Activated CD8-positive, alpha-beta memory T cell treated with anti-CD3 and anti-CD28 coated beads for 1 hour (primary cell): ENCODE data around the gene OR6N1.

ENCODE experiments used
- DNase-seq, 2 donors: peaks; one replicate each; pipeline ENCODE4 v3.0.0-alpha.2; 2020; ENCODE audit warnings: low read depth in 1 of 2; ENCODE audit errors: extremely low read depth in 1 of 2

OR6N1 gene, protein sequence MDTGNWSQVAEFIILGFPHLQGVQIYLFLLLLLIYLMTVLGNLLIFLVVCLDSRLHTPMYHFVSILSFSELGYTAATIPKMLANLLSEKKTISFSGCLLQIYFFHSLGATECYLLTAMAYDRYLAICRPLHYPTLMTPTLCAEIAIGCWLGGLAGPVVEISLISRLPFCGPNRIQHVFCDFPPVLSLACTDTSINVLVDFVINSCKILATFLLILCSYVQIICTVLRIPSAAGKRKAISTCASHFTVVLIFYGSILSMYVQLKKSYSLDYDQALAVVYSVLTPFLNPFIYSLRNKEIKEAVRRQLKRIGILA

DNA sequence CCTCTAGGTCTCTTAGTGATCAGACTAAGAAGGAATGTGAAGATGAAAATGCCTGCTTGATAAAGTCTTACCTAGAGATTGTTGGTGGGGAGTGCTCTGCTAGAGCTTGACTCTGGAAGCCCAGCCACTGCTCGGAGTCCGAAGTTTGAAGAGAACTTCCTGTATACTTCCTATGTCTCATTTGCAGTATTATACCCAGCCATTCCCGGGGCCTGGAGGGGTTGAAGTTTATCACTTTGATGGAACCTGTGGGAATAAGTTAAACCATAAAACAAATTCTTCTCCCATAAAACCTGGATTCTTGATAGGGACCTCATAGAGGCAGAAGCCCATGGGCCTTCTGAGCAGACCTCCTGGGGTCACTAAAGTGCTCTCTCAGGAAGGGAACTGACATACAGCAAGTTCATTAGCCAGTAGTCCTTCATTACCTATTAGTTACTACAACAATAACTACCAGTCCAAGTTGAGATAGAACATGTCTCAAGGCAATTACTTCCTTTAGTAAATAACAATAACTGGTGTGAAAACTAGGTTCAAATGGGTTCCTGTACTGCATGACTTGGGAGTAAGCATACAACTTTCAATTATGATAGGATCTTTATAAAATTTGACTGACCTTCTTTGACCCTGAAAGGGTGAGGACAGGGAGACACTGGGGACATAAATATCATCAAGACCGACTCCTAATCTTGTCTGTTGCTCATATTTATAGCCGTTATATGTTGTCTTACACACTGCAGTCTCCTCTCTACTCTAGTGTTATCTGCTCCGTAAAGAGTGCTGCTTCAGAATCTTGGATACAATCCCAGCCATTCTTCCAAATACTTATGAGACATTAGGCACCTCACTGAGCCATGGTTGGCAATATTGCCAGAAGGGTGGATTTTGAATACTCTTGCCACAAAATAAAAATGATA, at the start of gene OR6N1:
TSS of gene OR6N1 (minus strand) at position 246 of the 917 bp plus-strand sequence. CDS start 5,513 bp downstream, outside the sequence.
- DNase-seq, result no peak

GRCh38 chr1:158821723-158822122, 49.7 kb upstream of the OR6N1 start:
- no peak for DNase-seq

- no peak for DNase-seq
Measured at GRCh38 chr1:158819461-158820443, 47.8 kb upstream of the OR6N1 start.

- DNase-seq, result no peak
Measured at GRCh38 chr1:158818975-158819431, 47.0 kb upstream of the OR6N1 start.

- DNase-seq, result no peak
Measured at GRCh38 chr1:158818560-158818959, 46.6 kb upstream of the OR6N1 start.

GRCh38 chr1:158814970-158815369, 43.0 kb upstream of the OR6N1 start:
- DNase-seq, result no peak

DNA sequence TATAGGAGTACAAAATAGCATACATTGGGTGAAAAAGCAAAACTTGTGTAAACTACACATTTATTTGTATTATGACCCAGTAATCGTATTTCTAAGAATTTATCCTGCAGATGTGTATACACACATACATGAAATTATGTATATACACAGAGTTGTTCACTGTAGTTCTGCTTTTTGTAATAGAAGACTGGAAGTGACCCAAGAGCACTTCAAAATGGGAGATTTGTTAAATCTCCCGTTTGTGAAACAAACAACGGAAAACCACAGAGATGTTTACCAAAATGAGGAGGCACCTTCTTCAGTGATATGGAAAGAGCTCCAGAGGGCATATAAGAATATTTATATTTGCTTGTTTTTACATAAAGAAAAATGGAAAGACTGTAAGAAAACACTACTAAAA, 41.2 kb upstream of the OR6N1 start:
- no peak for DNase-seq

- no peak for DNase-seq
Measured at GRCh38 chr1:158812336-158812735, 40.3 kb upstream of the OR6N1 start.

DNA sequence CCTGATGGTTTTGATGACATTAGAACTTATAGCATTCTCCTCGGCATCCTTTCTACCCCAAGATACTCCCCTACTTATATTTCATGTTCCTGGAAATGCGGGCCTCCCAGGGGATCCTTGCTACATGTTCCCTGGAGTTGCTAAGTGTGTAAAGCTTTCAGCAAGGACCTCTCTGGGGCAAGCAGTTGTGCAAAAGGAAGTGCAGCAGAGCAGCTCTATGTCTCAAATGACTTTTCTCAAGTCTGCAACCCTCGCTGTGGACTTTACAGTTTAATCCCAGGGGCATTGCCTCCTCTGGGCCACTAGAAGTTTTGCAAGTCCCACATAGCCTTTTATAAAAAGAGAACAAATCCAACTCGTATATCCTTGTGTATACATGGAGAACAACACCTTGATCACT, 38.3 kb upstream of the OR6N1 start:
- DNase-seq, result no peak

GRCh38 chr1:158809862-158810261, 37.9 kb upstream of the OR6N1 start:
- DNase-seq, result no peak

- no peak for DNase-seq
Measured at GRCh38 chr1:158809256-158809655, 37.3 kb upstream of the OR6N1 start.

DNA sequence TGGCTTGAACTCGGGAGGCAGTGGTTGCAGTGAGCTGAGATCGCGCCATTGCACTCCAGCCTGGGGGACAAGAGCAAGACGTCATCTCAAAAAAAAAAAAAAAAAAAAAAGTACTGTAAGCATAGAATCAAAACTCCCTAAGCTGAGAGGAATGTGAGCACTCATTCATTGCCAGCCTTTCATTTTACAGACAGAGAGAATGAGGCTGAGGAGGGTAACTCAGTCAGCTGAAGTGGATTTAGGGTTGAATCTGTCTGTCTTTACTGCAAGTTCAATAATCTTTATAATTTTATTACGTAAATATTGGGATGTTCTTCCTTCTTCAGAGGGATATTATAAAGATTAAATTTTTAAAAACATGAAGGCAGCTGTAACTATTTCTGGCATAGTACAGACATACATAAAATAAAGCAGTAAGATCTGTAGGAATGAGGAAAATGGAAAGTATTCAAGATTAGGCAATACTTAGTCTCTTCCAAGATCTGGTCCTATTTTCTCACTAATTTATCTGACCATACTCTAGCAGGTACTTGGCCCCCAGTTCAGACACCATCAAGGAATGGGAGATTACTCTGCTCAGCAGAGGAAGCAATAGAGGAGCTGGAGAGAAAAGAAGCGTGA, 35.0 kb upstream of the OR6N1 start:
- no peak for DNase-seq

DNA sequence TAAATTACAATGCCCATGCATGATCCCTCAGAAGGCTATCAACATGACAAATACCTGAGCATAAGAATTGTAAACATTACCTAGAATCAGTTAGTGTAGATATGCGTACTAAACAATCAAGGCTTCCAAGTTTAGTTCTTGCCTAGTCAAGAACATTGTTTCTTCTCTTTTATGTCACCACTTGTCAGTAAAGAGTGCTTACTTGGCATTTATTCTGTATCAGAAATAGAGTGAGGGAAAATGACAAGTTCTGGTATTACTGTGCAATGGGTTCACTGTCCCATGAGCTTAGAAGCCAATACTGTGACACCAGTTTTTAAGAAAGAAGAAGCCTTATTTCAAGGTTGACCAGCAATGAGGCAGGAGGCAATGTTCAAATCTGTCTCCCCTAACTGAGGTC, 31.7 kb upstream of the OR6N1 start:
- no peak for DNase-seq

- DNase-seq, result no peak
Measured at GRCh38 chr1:158801396-158801795, 29.4 kb upstream of the OR6N1 start.

- DNase-seq, result no peak
Measured at GRCh38 chr1:158800526-158800925, 28.5 kb upstream of the OR6N1 start.

DNA sequence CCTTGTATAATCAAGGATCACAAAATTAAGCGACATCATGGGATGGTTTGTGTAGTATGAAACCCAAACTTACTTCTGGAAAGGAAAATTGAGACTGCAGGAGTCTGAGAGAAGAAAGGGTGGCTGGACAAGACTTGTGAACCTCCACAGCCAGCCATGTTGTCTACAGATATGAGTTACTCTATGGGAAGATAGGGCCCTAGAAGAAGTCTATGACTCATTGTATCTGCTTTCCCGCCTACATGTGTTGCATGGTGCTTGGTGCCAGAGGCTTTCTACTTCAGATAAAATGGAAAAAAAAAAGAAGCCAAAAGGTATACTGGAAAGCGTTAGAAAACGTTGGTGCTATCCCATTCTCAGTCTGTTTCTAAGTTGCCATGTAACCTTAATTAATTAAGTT, 27.7 kb upstream of the OR6N1 start:
- DNase-seq, result no peak

DNA sequence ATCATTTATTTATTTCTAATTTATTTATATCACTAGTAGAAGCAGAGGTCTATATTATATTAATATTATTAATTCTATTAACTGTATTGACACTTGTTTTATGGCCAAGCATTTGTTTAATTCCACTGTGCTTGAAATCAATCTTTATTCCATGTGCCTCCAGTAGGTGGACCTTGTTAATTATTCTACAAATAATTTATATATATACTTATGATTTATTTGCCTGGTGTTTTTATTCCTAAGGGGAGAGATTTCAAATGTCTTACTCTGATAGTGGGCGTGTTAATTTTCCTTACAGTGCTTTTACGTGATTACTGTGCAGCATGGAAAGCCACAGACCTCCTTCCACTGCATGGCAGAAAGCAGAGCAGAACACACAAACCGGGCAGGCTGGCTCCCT, 26.5 kb upstream of the OR6N1 start:
- no peak for DNase-seq

GRCh38 chr1:158794247-158794646, 22.3 kb upstream of the OR6N1 start:
- DNase-seq, result no peak

DNA sequence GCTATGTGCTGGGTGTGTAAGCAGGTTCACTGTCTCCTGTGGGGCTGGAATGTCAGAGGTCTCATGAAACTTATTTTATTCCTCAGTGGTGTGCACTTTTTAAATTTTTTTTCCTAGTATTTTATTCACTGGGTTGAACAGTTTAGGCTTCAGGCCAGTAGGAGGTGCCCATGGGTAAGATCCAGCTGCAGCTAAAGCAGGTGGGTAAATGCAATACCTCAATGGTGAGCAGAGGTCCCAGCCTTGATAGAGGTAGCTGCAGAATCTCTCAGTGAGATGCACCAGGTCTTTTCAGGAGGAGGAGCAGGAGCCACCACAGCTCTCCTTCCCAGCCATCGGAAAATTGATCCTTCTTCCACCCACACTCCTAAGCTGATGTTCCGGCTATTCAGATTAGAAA, 21.6 kb upstream of the OR6N1 start:
- DNase-seq, result no peak

DNA sequence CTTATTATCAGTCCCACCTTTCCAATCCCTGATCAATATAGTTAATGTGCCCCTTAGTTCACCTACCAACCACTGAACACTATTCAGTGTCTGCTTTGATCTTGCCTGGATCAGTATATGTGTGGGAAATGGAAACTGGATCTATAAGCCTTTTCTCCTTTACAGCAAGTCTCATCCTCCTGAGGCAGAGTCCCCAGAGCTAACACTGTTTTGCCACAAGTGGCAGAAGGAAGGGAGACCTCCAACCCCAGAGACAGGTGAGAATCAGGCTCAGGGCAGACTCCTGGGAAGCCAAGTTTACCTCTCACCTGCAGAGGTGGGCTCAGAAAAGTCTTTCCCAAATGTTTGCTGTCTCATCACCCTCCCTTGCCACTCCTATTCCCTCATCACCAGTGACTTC, 9.1 kb upstream of the OR6N1 start, which contains the start of gene OR6N2:
TSS of gene OR6N2 (minus strand) at position 101 of the 400 bp plus-strand sequence. CDS start 3,569 bp downstream, outside the sequence.
- DNase-seq, result no peak
